Activated CD4-positive, alpha-beta T cell treated with anti-CD3 and anti-CD28 coated beads for 24 hours (primary cell): ENCODE measurements around the gene CCK.
A peak's percentile ranks its signal among the peaks of the same experiment; 100 is the strongest.

Experiments
- DNase-seq, 2 donors: peaks; one replicate each; pipeline ENCODE4 v3.0.0-alpha.2; 2020; ENCODE audit warnings: low read depth in 2 of 2

CCK gene

GRCh38 chr3:42269647-42270046, 3.7 kb upstream of the CCK start:
- no peak for DNase-seq

- DNase-seq: no peak
These were observed 1.9 kb upstream of the CCK start for GRCh38 chr3:42267878-42268277.

GRCh38 chr3:42265059-42265991, 660 bp downstream of the CCK start:
- no peak for DNase-seq

- no peak for DNase-seq
These were observed 1.5 kb downstream of the CCK start for GRCh38 chr3:42264399-42265058.

GRCh38 chr3:42263354-42264346, 2.3 kb downstream of the CCK start:
- no peak for DNase-seq

GRCh38 chr3:42262525-42262924, 3.5 kb downstream of the CCK start:
- DNase-seq: no peak

- no peak for DNase-seq
These were observed 9.0 kb downstream of the CCK start for GRCh38 chr3:42257007-42257406.

GRCh38 chr3:42256135-42256819, 9.7 kb downstream of the CCK start:
- DNase-seq: no peak

GRCh38 chr3:42254566-42254965, 11.4 kb downstream of the CCK start:
- no peak for DNase-seq

GRCh38 chr3:42250761-42251160, 15.2 kb downstream of the CCK start:
- DNase-seq: no peak

GRCh38 chr3:42247576-42248027, 18.4 kb downstream of the CCK start:
- DNase-seq: peak; percentile 39 to 48

- DNase-seq: no peak
These were observed 19.9 kb downstream of the CCK start for GRCh38 chr3:42246091-42246490.

- no peak for DNase-seq
These were observed 29.4 kb downstream of the CCK start for GRCh38 chr3:42236611-42237010.

- DNase-seq: no peak
These were observed 30.5 kb downstream of the CCK start for GRCh38 chr3:42235532-42235931.

- no peak for DNase-seq
These were observed 35.1 kb downstream of the CCK start for GRCh38 chr3:42230860-42231259.

GRCh38 chr3:42229942-42230688, 35.9 kb downstream of the CCK start:
- no peak for DNase-seq

GRCh38 chr3:42229266-42229941, 36.6 kb downstream of the CCK start:
- DNase-seq: no peak

- DNase-seq: no peak
These were observed 37.2 kb downstream of the CCK start for GRCh38 chr3:42228796-42229195.

GRCh38 chr3:42226470-42227425, 39.2 kb downstream of the CCK start:
- DNase-seq: no peak
